ENCODE data around the gene LRRFIP2. TPM values are rescaled to one million over a fixed set of nuclear protein-coding genes. Genes with fewer than 3 reads are reported as not detected.
"Not testable (repeated sequence)": the region's sequence is repeated elsewhere in the genome, so short reads cannot be mapped to it uniquely, and the experiment has no call there.

Gene LRRFIP2
- total and polyA plus RNA-seq, 2 of the 8 experiments (the other 6 are each of a cell fraction or from before 2014, with no cell fraction given): 8.8 to 25.6 TPM

GRCh38 chr3:37223141-37223558 lies 48.8 kb upstream of the LRRFIP2 start (continued):
- TF ChIP-seq POU5F1 (IDR thresholded peaks at IDR 0.05; ENCODE audit: low read depth, low read length): no peak

- H3K9me3 ChIP-seq (ENCODE audit: insufficient read depth in 2 of 2, low read depth in 1 of 2, low read length in 1 of 2); H3K14ac ChIP-seq (ENCODE audit: insufficient read length); H3K4ac ChIP-seq (replicated peaks; ENCODE audit: insufficient read length, low read depth, low read length); H3K79me2 ChIP-seq (ENCODE audit: control insufficient read depth in 1 of 2, insufficient read depth in 2 of 2, low read length in 2 of 2); H3K9ac ChIP-seq (replicated peaks in 1 of 4; ENCODE audit: extremely low read depth in 1 of 4, low read depth in 3 of 4, low read length in 3 of 4); FAIRE-seq; H3K4me1 ChIP-seq (replicated peaks in 1 of 4; ENCODE audit: control insufficient read depth in 3 of 4, insufficient read depth in 4 of 4, low read length in 3 of 4); H3K4me3 ChIP-seq (ENCODE audit: extremely low read depth in 1 of 4, insufficient read depth in 2 of 4, low read depth in 3 of 4, low read length in 4 of 4); H4K8ac ChIP-seq (ENCODE audit: extremely low read depth, insufficient read depth, low read length); POLR2A ChIA-PET (ENCODE audit: partially characterized antibody); H4K20me1 ChIP-seq (replicated peaks in 1 of 2; ENCODE audit: control insufficient read depth in 1 of 2, insufficient read depth in 2 of 2, low read length in 2 of 2); H2BK12ac ChIP-seq (ENCODE audit: low read depth, low read length); H3K23me2 ChIP-seq (ENCODE audit: low read depth, low read length); H2BK120ac ChIP-seq (replicated peaks; ENCODE audit: low read depth, low read length); H3K23ac ChIP-seq (ENCODE audit: insufficient read length); H2BK20ac ChIP-seq (ENCODE audit: low read length); DNase-seq (ENCODE audit: low read depth in 1 of 2, low spot score in 2 of 2); H3K18ac ChIP-seq (ENCODE audit: extremely low read depth, low read length); H3K56ac ChIP-seq (replicated peaks; ENCODE audit: insufficient read length, low read depth, low read length); H4K91ac ChIP-seq (replicated peaks; ENCODE audit: insufficient read length, low read length); H2BK15ac ChIP-seq (ENCODE audit: low read length); H3K27me3 ChIP-seq (replicated peaks in 1 of 4; ENCODE audit: control insufficient read depth in 3 of 4, extremely low read depth in 1 of 4, insufficient read depth in 3 of 4, low read length in 3 of 4); H4K5ac ChIP-seq (ENCODE audit: insufficient read length, low read depth, low read length); H3K27ac ChIP-seq (ENCODE audit: low read depth, low read length); H2AK5ac ChIP-seq (ENCODE audit: low read depth, low read length); H2BK5ac ChIP-seq (ENCODE audit: low read depth, low read length); H3K36me3 ChIP-seq (ENCODE audit: control insufficient read depth in 2 of 4, insufficient read depth in 4 of 4, low read length in 3 of 4); H3K4me2 ChIP-seq (ENCODE audit: insufficient read depth in 1 of 2, low read depth in 2 of 2, low read length in 2 of 2); H3K79me1 ChIP-seq (ENCODE audit: low read depth, low read length); H2AFZ ChIP-seq (ENCODE audit: low read length): not testable (repeated sequence)
- CTCF ChIA-PET (ENCODE audit: partially characterized antibody): interaction anchor here (1.0 to 3.8 kb wide), 2 partner anchors 9 kb away, joined by 3 to 20 read pairs; no protein-coding TSS in a partner anchor
- WGBS, 2 experiments (ENCODE audit: extremely low coverage in 1 of 2, insufficient coverage in 1 of 2, insufficient read length in 1 of 2, insufficient replicate concordance in 2 of 2, low coverage in 1 of 2, low lambda C conversion rate in 2 of 2, missing lambda C conversion rate in 1 of 2): 93% methylated on average over 2 of the region's 2 CpGs; no CpG with 5 or more reads in 1 of the 2 experiments
Observed at GRCh38 chr3:37222542-37222941, 48.2 kb upstream of the LRRFIP2 start.
